ENCODE results near the gene HDAC10.

Gene HDAC10

GRCh38 chr22:50197856-50198623 lies 53.0 kb downstream of the HDAC10 start:
- H3K27ac Mint-ChIP-seq, result no peak overlapping the region
- DNase-seq, result no peak
- no peaks in the 10 kb centered on the region for H3K27me3 Mint-ChIP-seq (ENCODE audit: low read depth, poor library complexity)
- H3K36me3 Mint-ChIP-seq (ENCODE audit: low read depth), result peaks cover 11% of the 10 kb centered on the region
- H3K4me3 Mint-ChIP-seq, result no peak overlapping the region
- H3K9me3 Mint-ChIP-seq, result peaks cover 4% of the 10 kb centered on the region
- no peak for TF ChIP-seq CTCF (IDR thresholded peaks at IDR 0.05)
- peaks cover 15% of the 10 kb centered on the region for H3K4me1 Mint-ChIP-seq

GRCh38 chr22:50197000-50197800 lies 53.9 kb downstream of the HDAC10 start:
- peaks cover 12% of the 10 kb centered on the region for H3K4me1 Mint-ChIP-seq
- H3K27me3 Mint-ChIP-seq (ENCODE audit: low read depth, poor library complexity), result no peaks in the 10 kb centered on the region
- H3K36me3 Mint-ChIP-seq (ENCODE audit: low read depth), result peaks cover 3% of the 10 kb centered on the region
- TF ChIP-seq CTCF (IDR thresholded peaks at IDR 0.05), result no peak
- H3K9me3 Mint-ChIP-seq, result no peaks in the 10 kb centered on the region
- no peak overlapping the region for H3K27ac Mint-ChIP-seq
- no peak overlapping the region for H3K4me3 Mint-ChIP-seq
- no peak for DNase-seq

GRCh38 chr22:50196256-50196655 lies 54.8 kb downstream of the HDAC10 start:
- no peaks in the 10 kb centered on the region for H3K9me3 Mint-ChIP-seq
- no peak for DNase-seq
- peaks cover 13% of the 10 kb centered on the region for H3K4me1 Mint-ChIP-seq
- no peak overlapping the region for H3K4me3 Mint-ChIP-seq
- H3K27me3 Mint-ChIP-seq (ENCODE audit: low read depth, poor library complexity), result no peaks in the 10 kb centered on the region
- TF ChIP-seq CTCF (IDR thresholded peaks at IDR 0.05), result no peak
- H3K27ac Mint-ChIP-seq, result no peak overlapping the region
- peaks cover 4% of the 10 kb centered on the region for H3K36me3 Mint-ChIP-seq (ENCODE audit: low read depth)
